HG03103 (cell line): Measurements from ENCODE around the gene CHRM4.
A peak's percentile ranks its signal among the peaks of the same experiment; 100 is the strongest.

ENCODE experiments used
- ATAC-seq: cut with Tn5 transposase; IDR thresholded peaks from one replicate; pipeline ENCODE4 v1.9.1; 2021; ENCODE audit warnings: low read depth; ENCODE audit not compliant: unreplicated experiment

CHRM4 gene

GRCh38 chr11:46370253-46370652, 21.3 kb downstream of the CHRM4 start:
- no peak for ATAC-seq

- no peak for ATAC-seq
Observed at GRCh38 chr11:46369458-46370152, 22.0 kb downstream of the CHRM4 start.

GRCh38 chr11:46367916-46368267, 23.7 kb downstream of the CHRM4 start:
- no peak for ATAC-seq

- peak; percentile 71 for ATAC-seq
Observed at GRCh38 chr11:46367244-46367915, 24.2 kb downstream of the CHRM4 start.

- ATAC-seq = no peak
Observed at GRCh38 chr11:46366661-46367161, 24.9 kb downstream of the CHRM4 start.

GRCh38 chr11:46366260-46366659, 25.3 kb downstream of the CHRM4 start:
- no peak for ATAC-seq

GRCh38 chr11:46364791-46365190, 26.8 kb downstream of the CHRM4 start:
- no peak for ATAC-seq

- ATAC-seq = no peak
Observed at GRCh38 chr11:46364056-46364455, 27.5 kb downstream of the CHRM4 start.

GRCh38 chr11:46363455-46364005, 28.0 kb downstream of the CHRM4 start:
- no peak for ATAC-seq

- no peak for ATAC-seq
Observed at GRCh38 chr11:46363031-46363407, 28.6 kb downstream of the CHRM4 start.

GRCh38 chr11:46362156-46363030, 29.2 kb downstream of the CHRM4 start:
- ATAC-seq = no peak

- ATAC-seq = peak; percentile 89
Observed at GRCh38 chr11:46361283-46362155, 30.1 kb downstream of the CHRM4 start.

- ATAC-seq = no peak
Observed at GRCh38 chr11:46360878-46361277, 30.7 kb downstream of the CHRM4 start.

- no peak for ATAC-seq
Observed at GRCh38 chr11:46359953-46360352, 31.6 kb downstream of the CHRM4 start.

- no peak for ATAC-seq
Observed at GRCh38 chr11:46357483-46357936, 34.1 kb downstream of the CHRM4 start.

- no peak for ATAC-seq
Observed at GRCh38 chr11:46356924-46357482, 34.6 kb downstream of the CHRM4 start.

- ATAC-seq = no peak
Observed at GRCh38 chr11:46353698-46354097, 37.9 kb downstream of the CHRM4 start.

- no peak for ATAC-seq
Observed at GRCh38 chr11:46352063-46352841, 39.3 kb downstream of the CHRM4 start.

GRCh38 chr11:46351606-46352005, 40.0 kb downstream of the CHRM4 start:
- no peak for ATAC-seq
